HG03045 (cell line): ENCODE data around the gene NUP214.
"Not testable (repeated sequence)": the region's sequence is repeated elsewhere in the genome, so short reads cannot be mapped to it uniquely, and the experiment has no call there.

Source experiments
- ATAC-seq: cut with Tn5 transposase; IDR thresholded peaks from one replicate; pipeline ENCODE4 v1.9.1; 2021; ENCODE audit warnings: mild to moderate bottlenecking, moderate library complexity; ENCODE audit not compliant: unreplicated experiment

The NUP214 gene

GRCh38 chr9:131158673-131159072 lies 33.3 kb downstream of the NUP214 start:
- ATAC-seq: not testable (repeated sequence)

GRCh38 chr9:131160416-131161112 lies 35.2 kb downstream of the NUP214 start:
- ATAC-seq: no peak

DNA sequence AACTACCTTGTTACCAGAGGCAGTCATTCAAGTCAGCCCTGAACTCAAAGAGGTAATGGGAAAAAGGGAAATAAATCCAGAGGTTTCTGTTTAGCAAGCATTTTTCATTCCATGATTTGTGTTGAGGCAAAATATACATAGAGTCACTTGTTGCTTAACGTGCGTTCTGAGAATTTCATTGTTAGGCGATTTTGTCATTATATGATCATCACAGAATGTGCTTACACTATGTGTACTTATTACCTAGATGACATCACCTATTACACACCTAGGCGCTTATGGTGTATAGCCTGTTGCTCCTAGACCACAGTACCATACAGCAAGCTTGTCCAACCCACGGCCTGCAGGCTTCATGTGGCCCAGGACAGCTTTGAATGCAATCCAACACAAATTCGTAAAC lies 36.2 kb downstream of the NUP214 start:
- no peak for ATAC-seq

GRCh38 chr9:131162886-131163285 lies 37.5 kb downstream of the NUP214 start:
- ATAC-seq: no peak

GRCh38 chr9:131165523-131165922 lies 40.1 kb downstream of the NUP214 start:
- no peak for ATAC-seq

GRCh38 chr9:131167146-131167692 lies 41.8 kb downstream of the NUP214 start:
- ATAC-seq: no peak

GRCh38 chr9:131167936-131168335 lies 42.5 kb downstream of the NUP214 start:
- no peak for ATAC-seq

- no peak for ATAC-seq
These were observed 44.3 kb downstream of the NUP214 start for GRCh38 chr9:131169563-131170240.

- ATAC-seq: no peak
These were observed 48.6 kb downstream of the NUP214 start for GRCh38 chr9:131173995-131174394.

DNA sequence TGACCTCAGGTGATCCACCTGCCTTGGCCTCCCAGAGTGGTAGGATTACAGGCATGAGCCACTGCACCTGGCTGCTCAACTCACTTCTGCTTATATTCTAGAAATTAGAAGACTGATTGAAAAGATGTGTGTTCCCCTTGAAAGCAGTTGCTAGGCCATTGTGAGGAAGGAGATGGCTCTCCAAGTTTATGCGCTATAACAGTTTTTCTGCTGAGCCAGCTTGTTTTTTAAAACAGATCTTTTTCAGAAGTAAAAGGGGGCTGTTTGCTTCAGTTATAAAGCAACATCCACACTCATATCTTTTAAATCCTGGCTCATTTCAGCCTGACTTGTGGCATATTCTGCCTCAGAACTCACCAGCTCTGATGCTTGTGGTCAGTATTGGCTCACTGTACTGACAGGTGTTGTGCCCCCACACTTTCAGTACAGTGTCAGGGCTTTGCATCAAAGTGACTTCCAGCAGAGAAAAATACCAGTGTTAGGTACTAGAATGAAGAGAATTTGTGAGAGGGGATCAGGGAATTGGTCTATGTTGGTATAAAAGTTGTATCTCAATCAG lies 49.4 kb downstream of the NUP214 start:
- no peak for ATAC-seq

- no peak for ATAC-seq
These were observed 52.5 kb downstream of the NUP214 start for GRCh38 chr9:131177898-131178297.

DNA sequence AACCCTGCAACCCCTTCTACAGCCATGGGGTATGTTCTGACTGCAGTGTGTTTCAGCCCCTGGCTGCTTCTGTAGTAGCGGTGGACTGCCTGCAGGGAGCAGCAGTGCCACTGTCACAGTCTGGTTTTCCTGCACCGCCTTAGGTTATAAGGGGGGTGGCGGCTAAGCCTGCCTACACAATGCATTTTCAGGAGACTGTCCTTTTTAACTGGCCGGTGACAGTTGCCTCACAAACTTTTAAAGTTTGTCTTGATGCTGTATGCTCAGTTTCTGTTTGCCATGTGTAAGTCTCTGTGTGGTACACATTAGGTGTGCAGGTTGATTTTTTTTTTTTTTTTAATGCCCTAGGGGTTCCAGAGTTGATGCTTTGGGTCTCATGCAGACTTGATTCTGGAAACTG lies 53.0 kb downstream of the NUP214 start:
- peak; percentile 55 for ATAC-seq

DNA sequence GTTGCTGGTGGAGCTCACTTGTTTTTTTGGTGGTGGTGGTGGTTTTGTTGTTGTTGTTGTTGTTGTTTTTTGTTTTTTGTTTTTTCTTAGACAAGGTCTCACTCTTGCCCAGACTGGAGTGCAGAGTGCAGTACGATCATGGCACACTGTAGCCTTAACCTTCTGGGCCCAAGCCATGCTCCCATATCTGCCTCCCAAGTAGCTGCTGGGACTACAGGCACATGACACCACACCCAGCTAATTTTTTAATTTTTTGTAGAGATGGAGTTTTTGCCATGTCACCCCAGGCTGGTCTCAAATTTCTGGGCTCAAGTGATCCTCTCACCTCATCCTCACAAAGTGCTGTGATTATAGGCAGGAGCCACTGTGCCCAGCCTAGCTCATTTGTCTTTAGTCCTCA lies 53.5 kb downstream of the NUP214 start:
- ATAC-seq: no peak

GRCh38 chr9:131179561-131180219 lies 54.3 kb downstream of the NUP214 start:
- no peak for ATAC-seq

- no peak for ATAC-seq
These were observed 55.1 kb downstream of the NUP214 start for GRCh38 chr9:131180454-131180853.

- no peak for ATAC-seq
These were observed 55.8 kb downstream of the NUP214 start for GRCh38 chr9:131181091-131181681.

GRCh38 chr9:131185924-131186323 lies 60.5 kb downstream of the NUP214 start:
- no peak for ATAC-seq

- no peak for ATAC-seq
These were observed 61.2 kb downstream of the NUP214 start for GRCh38 chr9:131186622-131187021.

GRCh38 chr9:131187957-131188356 lies 62.6 kb downstream of the NUP214 start:
- peak; percentile 69 for ATAC-seq

GRCh38 chr9:131188976-131189375 lies 63.6 kb downstream of the NUP214 start:
- ATAC-seq: no peak

GRCh38 chr9:131190191-131190590 lies 64.8 kb downstream of the NUP214 start:
- ATAC-seq: no peak
